ENCODE measurements around the gene FRMD1. TPM values are rescaled to one million over a fixed set of nuclear protein-coding genes. Genes with fewer than 3 reads are reported as not detected.

The FRMD1 gene
- total RNA-seq, 2 donors from 2014 or later, result not detected

DNA sequence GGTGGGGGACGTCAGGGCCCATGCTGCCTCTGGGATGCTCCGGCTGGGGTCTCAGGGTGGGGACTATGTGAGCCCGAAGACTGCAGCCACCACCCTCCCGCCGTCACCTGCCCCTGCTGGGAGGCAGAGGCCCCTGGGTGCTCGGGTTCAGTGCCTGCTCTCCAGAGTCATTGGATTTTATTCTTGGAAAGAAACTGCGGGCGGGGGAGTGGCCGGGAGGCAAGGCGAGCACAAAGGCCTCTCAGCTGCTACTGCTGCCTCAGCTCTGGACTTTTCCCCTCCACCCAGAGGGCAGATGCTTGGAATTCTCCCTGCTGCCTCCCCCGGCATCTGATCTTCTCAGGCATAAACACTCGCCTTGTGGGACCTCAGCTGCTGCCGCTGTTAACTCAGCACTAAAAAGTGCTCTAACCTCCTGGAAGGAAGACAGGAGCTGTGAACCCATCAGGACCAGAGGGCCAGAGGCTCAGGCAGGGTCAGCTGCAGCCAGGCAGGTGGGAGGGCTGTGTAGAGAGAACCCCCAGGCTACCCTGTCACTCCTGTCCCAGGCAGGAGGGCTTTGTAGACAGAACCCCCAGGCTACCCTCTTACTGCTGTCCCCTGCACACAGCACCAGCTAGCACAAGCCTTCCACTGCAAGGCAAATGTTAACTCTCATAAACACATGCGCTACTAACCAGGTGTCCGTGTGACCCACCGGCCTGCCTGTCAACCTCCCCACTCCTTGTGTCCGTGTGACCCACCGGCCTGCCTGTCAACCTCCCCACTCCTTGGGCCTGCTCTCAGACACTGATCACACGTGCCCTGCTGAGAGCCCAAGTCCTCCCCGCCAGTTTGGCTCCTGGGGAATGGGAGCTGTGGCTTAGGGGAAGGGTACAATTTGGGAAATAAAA is 9.4 kb upstream of the FRMD1 start:
- Histone ChIP-seq H3K4me3 (ENCODE audit: low read length) (no peak overlapping the region), H3K9ac (ENCODE audit: extremely low read depth, low read length, poor library complexity, severe bottlenecking) (no peak overlapping the region), H3K36me3 (ENCODE audit: control insufficient read depth, insufficient read depth, low read length) (no peaks in the 10 kb centered on the region), H3K4me1 (ENCODE audit: control insufficient read depth, insufficient read depth, low read length) (peaks cover 9% of the 10 kb centered on the region), H3K27ac (ENCODE audit: low read depth, low read length) (peak overlapping the region; percentile 89), H3K9me3 (ENCODE audit: control insufficient read depth, low read length) (no peaks in the 10 kb centered on the region), H3K27me3 (ENCODE audit: control insufficient read depth, insufficient read depth, low read length, poor library complexity, severe bottlenecking) (no peaks in the 10 kb centered on the region)
- DNase-seq, result peak; percentile 80
- Mint-ChIP-seq H3K9me3 (peaks cover 3% of the 10 kb centered on the region), H3K4me3 (no peak overlapping the region), H3K27me3 (ENCODE audit: insufficient read depth) (no peaks in the 10 kb centered on the region), H3K4me1 (peaks cover 9% of the 10 kb centered on the region), H3K36me3 (ENCODE audit: low read depth) (no peaks in the 10 kb centered on the region), H3K27ac (no peak overlapping the region)
- TF ChIP-seq, protein P1, sequence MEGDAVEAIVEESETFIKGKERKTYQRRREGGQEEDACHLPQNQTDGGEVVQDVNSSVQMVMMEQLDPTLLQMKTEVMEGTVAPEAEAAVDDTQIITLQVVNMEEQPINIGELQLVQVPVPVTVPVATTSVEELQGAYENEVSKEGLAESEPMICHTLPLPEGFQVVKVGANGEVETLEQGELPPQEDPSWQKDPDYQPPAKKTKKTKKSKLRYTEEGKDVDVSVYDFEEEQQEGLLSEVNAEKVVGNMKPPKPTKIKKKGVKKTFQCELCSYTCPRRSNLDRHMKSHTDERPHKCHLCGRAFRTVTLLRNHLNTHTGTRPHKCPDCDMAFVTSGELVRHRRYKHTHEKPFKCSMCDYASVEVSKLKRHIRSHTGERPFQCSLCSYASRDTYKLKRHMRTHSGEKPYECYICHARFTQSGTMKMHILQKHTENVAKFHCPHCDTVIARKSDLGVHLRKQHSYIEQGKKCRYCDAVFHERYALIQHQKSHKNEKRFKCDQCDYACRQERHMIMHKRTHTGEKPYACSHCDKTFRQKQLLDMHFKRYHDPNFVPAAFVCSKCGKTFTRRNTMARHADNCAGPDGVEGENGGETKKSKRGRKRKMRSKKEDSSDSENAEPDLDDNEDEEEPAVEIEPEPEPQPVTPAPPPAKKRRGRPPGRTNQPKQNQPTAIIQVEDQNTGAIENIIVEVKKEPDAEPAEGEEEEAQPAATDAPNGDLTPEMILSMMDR (conservative IDR thresholded peaks at IDR 0.05), result no peak
- WGBS, 2 experiments (ENCODE audit: insufficient coverage in 1 of 2, insufficient read length in 1 of 2), result 59 to 70% methylated on average over 14 to 20 of the region's 20 CpGs

DNA sequence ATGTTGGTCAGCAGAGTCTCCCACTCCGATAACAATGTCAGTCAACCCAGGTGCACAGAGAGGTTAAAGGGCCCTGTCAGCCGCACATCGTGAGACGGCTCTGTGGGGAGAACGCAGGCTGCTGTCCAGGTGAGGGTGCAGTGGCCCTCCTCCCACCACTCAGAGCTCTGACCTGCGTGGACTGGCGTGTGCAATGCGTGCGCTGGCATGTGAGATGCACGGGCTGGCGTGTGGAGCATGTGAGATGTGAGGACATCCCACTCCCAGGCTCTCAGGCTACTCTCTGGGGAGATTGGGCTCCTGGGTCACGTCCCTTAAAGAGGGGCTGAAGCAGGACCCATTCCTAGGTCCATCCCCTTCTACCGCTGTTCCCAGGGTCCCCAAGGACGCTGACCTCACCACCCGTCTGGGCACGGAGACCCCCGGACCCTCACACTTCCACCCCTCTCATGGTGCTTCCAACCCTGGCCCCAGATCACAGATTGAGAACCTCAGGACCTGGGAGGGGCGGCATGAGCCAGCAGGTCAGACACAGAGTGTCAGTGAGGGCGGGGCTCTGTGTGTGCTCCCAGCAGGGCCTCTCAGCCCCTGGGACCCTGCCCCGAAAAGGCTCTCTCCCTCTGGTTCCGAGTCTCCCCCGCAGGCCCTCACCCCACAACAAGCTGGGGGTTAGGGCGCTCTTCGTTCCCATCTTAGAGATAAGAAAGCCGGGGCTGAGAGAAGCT is 8.6 kb upstream of the FRMD1 start:
- H3K4me3 ChIP-seq (ENCODE audit: low read length), result no peak overlapping the region
- no peak for DNase-seq
- H3K27ac ChIP-seq (ENCODE audit: low read depth, low read length), result peak overlapping the region; percentile 89
- peaks cover 3% of the 10 kb centered on the region for H3K9me3 Mint-ChIP-seq
- WGBS, 2 experiments (ENCODE audit: insufficient coverage in 1 of 2, insufficient read length in 1 of 2), result 89 to 98% methylated on average over 8 to 25 of the region's 25 CpGs
- no peaks in the 10 kb centered on the region for H3K27me3 ChIP-seq (ENCODE audit: control insufficient read depth, insufficient read depth, low read length, poor library complexity, severe bottlenecking)
- no peaks in the 10 kb centered on the region for H3K36me3 Mint-ChIP-seq (ENCODE audit: low read depth)
- no peak overlapping the region for H3K9ac ChIP-seq (ENCODE audit: extremely low read depth, low read length, poor library complexity, severe bottlenecking)
- no peaks in the 10 kb centered on the region for H3K9me3 ChIP-seq (ENCODE audit: control insufficient read depth, low read length)
- TF ChIP-seq, protein P1 (conservative IDR thresholded peaks at IDR 0.05), result no peak
- H3K27me3 Mint-ChIP-seq (ENCODE audit: insufficient read depth), result no peaks in the 10 kb centered on the region
- no peaks in the 10 kb centered on the region for H3K36me3 ChIP-seq (ENCODE audit: control insufficient read depth, insufficient read depth, low read length)
- H3K4me1 Mint-ChIP-seq, result peaks cover 13% of the 10 kb centered on the region
- H3K27ac Mint-ChIP-seq, result no peak overlapping the region
- H3K4me3 Mint-ChIP-seq, result no peak overlapping the region
- peaks cover 11% of the 10 kb centered on the region for H3K4me1 ChIP-seq (ENCODE audit: control insufficient read depth, insufficient read depth, low read length)

DNA sequence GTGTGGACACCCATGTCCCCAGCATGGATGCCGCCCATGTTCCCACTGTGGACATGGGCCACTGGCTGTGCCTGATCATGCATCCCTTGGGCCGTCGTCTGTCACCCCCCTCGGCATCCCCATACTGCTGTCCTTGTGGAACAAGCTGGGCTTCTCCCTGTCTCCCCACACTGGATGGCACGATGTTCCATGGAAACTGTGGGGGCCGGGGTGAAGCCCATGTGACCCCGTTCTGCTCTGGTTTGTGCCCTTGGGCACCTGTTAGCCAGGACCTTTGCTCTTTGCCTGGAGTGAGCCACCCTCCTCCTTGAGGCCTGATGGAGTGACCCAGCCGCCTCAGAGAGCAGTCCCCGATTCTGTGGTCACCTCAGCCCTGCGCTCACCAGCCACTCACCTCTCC is 7.6 kb upstream of the FRMD1 start:
- no peak overlapping the region for H3K4me3 Mint-ChIP-seq

More for the DNA sequence above, 7.6 kb upstream of the FRMD1 start:
- Mint-ChIP-seq H3K27me3 (ENCODE audit: insufficient read depth) (no peaks in the 10 kb centered on the region), H3K27ac (no peak overlapping the region), H3K9me3 (no peaks in the 10 kb centered on the region), H3K36me3 (ENCODE audit: low read depth) (no peaks in the 10 kb centered on the region), H3K4me1 (peaks cover 13% of the 10 kb centered on the region)
- Histone ChIP-seq H3K9me3 (ENCODE audit: control insufficient read depth, low read length) (no peaks in the 10 kb centered on the region), H3K9ac (ENCODE audit: extremely low read depth, low read length, poor library complexity, severe bottlenecking) (no peak overlapping the region), H3K4me1 (ENCODE audit: control insufficient read depth, insufficient read depth, low read length) (peaks cover 11% of the 10 kb centered on the region), H3K27ac (ENCODE audit: low read depth, low read length) (no peak overlapping the region), H3K4me3 (ENCODE audit: low read length) (no peak overlapping the region), H3K36me3 (ENCODE audit: control insufficient read depth, insufficient read depth, low read length) (no peaks in the 10 kb centered on the region), H3K27me3 (ENCODE audit: control insufficient read depth, insufficient read depth, low read length, poor library complexity, severe bottlenecking) (no peaks in the 10 kb centered on the region)
- TF ChIP-seq, protein P1 (conservative IDR thresholded peaks at IDR 0.05), result no peak
- no peak for DNase-seq
- WGBS, 2 experiments (ENCODE audit: insufficient coverage in 1 of 2, insufficient read length in 1 of 2), result 93 to 100% methylated on average over 7 to 10 of the region's 10 CpGs

Data from endodermal cell (in vitro differentiated cells).